ENCODE data around the gene PSMB8. TPM values are rescaled to one million over a fixed set of nuclear protein-coding genes. Genes with fewer than 3 reads are reported as not detected.
A peak's percentile ranks its signal among the peaks of the same experiment; 100 is the strongest.
"Not testable (repeated sequence)": the region's sequence is repeated elsewhere in the genome, so short reads cannot be mapped to it uniquely, and the experiment has no call there.

The PSMB8 gene
- total RNA-seq, 1 experiment from 2014 or later: 0.96 TPM

DNA sequence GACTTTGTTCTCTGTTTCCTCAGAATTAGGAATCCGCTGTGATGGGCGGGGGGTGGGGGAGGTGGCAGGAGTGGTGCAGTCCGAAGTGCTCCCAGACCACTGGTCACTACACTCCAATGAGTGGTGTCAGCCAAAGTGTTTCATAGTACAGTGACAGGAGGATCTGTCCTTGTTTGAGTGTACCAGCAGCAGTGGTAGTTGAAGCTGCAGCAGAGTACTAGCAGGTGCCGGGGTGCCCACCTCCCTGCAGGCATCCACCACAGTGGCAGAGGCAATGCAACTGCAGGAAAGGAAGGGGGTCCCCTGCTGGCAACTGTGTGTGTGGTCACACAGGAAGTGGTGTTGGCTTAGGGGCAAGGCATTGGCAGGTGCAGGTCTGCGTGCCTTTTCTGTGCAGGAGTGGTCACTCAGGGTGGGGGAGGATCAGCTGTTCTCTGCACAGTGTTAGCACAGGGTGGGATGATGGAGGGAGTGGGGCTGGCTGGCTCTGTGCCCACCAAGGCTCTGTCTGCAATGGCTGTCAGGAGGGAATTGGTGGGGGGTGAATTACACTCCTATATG, 36.7 kb downstream of the PSMB8 start:
- H3K4me1 ChIP-seq (ENCODE audit: control insufficient read depth in 1 of 2, insufficient read depth in 2 of 2, low read length in 2 of 2): no peaks in the 10 kb centered on the region
- TF ChIP-seq POLR2AphosphoS5 (IDR thresholded peaks at IDR 0.05; ENCODE audit: low read depth, low read length): no peak
- TF ChIP-seq, protein P1, sequence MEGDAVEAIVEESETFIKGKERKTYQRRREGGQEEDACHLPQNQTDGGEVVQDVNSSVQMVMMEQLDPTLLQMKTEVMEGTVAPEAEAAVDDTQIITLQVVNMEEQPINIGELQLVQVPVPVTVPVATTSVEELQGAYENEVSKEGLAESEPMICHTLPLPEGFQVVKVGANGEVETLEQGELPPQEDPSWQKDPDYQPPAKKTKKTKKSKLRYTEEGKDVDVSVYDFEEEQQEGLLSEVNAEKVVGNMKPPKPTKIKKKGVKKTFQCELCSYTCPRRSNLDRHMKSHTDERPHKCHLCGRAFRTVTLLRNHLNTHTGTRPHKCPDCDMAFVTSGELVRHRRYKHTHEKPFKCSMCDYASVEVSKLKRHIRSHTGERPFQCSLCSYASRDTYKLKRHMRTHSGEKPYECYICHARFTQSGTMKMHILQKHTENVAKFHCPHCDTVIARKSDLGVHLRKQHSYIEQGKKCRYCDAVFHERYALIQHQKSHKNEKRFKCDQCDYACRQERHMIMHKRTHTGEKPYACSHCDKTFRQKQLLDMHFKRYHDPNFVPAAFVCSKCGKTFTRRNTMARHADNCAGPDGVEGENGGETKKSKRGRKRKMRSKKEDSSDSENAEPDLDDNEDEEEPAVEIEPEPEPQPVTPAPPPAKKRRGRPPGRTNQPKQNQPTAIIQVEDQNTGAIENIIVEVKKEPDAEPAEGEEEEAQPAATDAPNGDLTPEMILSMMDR (IDR thresholded peaks at IDR 0.05 in 2 of 3, conservative IDR thresholded peaks at IDR 0.05 in 1 of 3; ENCODE audit: borderline replicate concordance in 1 of 3, insufficient read depth in 1 of 3, low read depth in 2 of 3, low read length in 2 of 3): 0 out of 6 replicates have a peak, but pooled peaks of 1 of the 3 experiments have one; percentile 13
- no peak overlapping the region for H3K4me3 ChIP-seq (replicated peaks in 1 of 2; ENCODE audit: low read depth in 1 of 2, low read length in 2 of 2)
- no peak overlapping the region for H3K9ac ChIP-seq (ENCODE audit: low read length)
- H3K27ac ChIP-seq (ENCODE audit: low read depth, low read length): no peak overlapping the region
- ATAC-seq: peak; percentile 64; the same call in 1 of the 2 replicates
- ChIA-PET CTCF (no interaction called here), POLR2A (no interaction called here), RAD21 (ENCODE audit: low non-redundant PET in 1 of 2, low total read pairs in 2 of 2, uncharacterized antibody in 2 of 2, unreplicated experiment in 2 of 2) (no interaction called here)
- no peaks in the 10 kb centered on the region for H3K9me3 ChIP-seq (ENCODE audit: control insufficient read depth in 1 of 2, insufficient read depth in 1 of 2, low read depth in 1 of 2, low read length in 2 of 2)
- no peak for DNase-seq (ENCODE audit: low read depth, low spot score)
- H3K79me2 ChIP-seq (ENCODE audit: insufficient read depth, low read length): no peaks in the 10 kb centered on the region
- no peak overlapping the region for H3K4me2 ChIP-seq (ENCODE audit: low read length)
- intact Hi-C loops (cut with micrococcal nuclease): no loop called here
- no TSS peak for BruUV-seq (replicated peaks)
- no peaks in the 10 kb centered on the region for H3K36me3 ChIP-seq (ENCODE audit: control insufficient read depth in 1 of 2, insufficient read depth in 2 of 2, low read length in 2 of 2)
- no peaks in the 10 kb centered on the region; the same call in 1 of the 2 replicates for H3K9me2 ChIP-seq (ENCODE audit: insufficient read depth)
- H2AFZ ChIP-seq (ENCODE audit: low read depth, low read length, poor library complexity, severe bottlenecking): no peak overlapping the region
- peaks cover 41% of the 10 kb centered on the region for H3K27me3 ChIP-seq (ENCODE audit: insufficient read depth, low read length)
- no peaks in the 10 kb centered on the region for H4K20me1 ChIP-seq (ENCODE audit: insufficient read depth)

DNA sequence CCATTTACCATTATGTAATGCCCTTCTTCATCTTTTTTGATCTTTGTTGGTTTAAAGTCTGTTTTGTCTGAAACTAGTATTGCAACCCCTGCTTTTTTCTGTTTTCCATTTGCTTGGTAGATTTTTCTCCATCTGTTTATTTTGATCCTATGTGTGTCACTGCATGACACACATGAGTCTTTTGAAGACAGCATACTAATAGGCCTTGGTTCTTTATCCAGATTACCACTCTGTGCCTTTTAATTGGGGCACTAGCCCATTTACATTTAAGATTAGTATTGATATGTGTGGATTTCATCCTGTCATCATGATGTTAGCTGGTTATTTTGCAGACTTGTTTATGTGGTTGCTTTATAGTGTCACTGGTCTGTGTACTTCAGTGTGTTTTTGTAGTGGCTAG, 38.4 kb downstream of the PSMB8 start:
- BruUV-seq (replicated peaks); H3K9me2 ChIP-seq (ENCODE audit: insufficient read depth); H3K4me3 ChIP-seq (replicated peaks in 1 of 2; ENCODE audit: low read depth in 1 of 2, low read length in 2 of 2); ATAC-seq; H3K4me2 ChIP-seq (ENCODE audit: low read length); intact Hi-C loops (cut with micrococcal nuclease); POLR2A ChIA-PET; DNase-seq (ENCODE audit: low read depth, low spot score); H3K27ac ChIP-seq (ENCODE audit: low read depth, low read length); H3K4me1 ChIP-seq (ENCODE audit: control insufficient read depth in 1 of 2, insufficient read depth in 2 of 2, low read length in 2 of 2); H4K20me1 ChIP-seq (ENCODE audit: insufficient read depth); H2AFZ ChIP-seq (ENCODE audit: low read depth, low read length, poor library complexity, severe bottlenecking); H3K9ac ChIP-seq (ENCODE audit: low read length); H3K79me2 ChIP-seq (ENCODE audit: insufficient read depth, low read length); RAD21 ChIA-PET (ENCODE audit: low non-redundant PET in 1 of 2, low total read pairs in 2 of 2, uncharacterized antibody in 2 of 2, unreplicated experiment in 2 of 2); H3K9me3 ChIP-seq (ENCODE audit: control insufficient read depth in 1 of 2, insufficient read depth in 1 of 2, low read depth in 1 of 2, low read length in 2 of 2); H3K36me3 ChIP-seq (ENCODE audit: control insufficient read depth in 1 of 2, insufficient read depth in 2 of 2, low read length in 2 of 2): not testable (repeated sequence)
- H3K27me3 ChIP-seq (ENCODE audit: insufficient read depth, low read length): peaks cover 55% of the 10 kb centered on the region
- CTCF ChIA-PET: interaction anchor here (1.5 kb wide), 1 partner anchor 62 kb away, joined by 4 read pairs; no protein-coding TSS in a partner anchor

All from HCT116 (cell line).